ENCODE measurements around the gene HMOX1.
"Not testable (repeated sequence)": the region's sequence is repeated elsewhere in the genome, so short reads cannot be mapped to it uniquely, and the experiment has no call there.

Gene HMOX1

DNA sequence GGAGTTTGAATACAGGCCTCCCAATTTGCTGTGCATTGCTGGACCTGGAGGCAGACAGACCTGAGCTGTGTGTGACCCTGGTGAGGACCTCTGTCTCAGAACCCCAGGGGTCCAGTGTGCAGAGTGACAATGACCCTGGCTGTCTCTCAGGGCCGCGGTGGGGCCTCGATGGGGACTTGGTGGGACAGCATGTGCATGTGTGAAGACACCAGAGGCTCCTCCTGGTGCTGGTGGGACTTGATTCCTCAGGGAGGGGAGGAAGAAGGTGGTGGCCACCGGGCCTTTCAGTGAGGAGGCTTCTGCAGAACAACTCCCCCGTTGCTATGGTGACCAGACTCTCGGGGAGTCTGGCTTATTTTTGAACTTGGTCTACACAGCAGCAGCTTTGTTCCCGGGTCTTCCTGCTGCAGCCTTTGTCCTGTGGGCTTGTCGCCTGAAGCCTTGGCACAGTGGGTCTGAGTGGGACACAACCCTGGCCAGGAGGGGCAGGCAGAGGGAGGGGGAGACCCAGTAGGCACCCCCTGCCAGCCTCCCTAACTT, 54.4 kb downstream of the HMOX1 start:
- DNase-seq (ENCODE audit: low read depth) = no peak

DNA sequence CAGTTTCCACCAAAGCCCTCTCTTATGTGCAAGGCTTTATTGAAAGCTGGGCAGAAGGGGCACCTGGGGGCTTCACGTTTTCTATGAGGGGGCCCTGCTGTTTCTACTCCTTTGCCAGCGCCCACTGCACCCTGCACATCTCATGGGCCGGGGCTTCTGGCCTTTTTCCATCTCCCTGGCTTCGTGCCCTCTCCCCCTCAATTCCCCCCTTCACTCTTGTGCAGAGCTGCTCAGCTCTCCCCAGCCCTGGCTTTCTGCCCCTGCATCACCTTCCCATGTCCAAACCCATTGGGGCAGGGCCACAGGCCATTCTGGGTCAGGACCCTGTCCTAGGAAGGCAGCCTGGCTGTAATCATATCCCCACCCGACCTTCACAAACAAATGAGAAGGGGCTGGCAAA, 55.5 kb downstream of the HMOX1 start:
- no peak for DNase-seq (ENCODE audit: low read depth)

GRCh38 chr22:35437049-35437448, 56.2 kb downstream of the HMOX1 start:
- no peak for DNase-seq (ENCODE audit: low read depth)

DNA sequence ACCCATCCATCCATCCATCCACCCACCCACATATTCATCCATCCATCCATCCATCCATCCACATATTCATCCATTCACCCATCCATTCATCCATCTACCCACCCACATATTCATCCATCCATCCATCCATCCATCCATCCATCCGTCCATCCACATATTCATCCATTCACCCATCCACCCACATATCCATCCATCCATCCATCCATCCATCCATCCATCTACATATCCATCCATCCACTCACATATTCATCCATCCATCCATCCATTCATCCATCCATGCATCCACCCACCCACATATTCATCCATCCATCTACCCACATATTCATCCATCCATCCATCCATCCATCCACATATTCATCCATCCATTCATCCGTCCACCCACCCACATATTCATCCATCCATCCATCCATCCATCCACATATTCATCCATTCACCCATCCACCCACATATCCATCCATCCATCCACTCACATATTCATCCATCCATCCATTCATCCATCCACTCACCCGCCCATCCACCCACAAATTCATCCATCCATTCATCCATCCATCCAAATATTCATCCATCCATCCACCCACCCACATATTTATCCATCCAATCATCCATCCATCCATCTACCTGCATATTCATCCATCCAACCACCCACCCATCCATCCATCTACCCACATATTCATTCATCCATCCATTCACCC, 57.9 kb downstream of the HMOX1 start:
- not testable (repeated sequence) for DNase-seq (ENCODE audit: low read depth)

DNA sequence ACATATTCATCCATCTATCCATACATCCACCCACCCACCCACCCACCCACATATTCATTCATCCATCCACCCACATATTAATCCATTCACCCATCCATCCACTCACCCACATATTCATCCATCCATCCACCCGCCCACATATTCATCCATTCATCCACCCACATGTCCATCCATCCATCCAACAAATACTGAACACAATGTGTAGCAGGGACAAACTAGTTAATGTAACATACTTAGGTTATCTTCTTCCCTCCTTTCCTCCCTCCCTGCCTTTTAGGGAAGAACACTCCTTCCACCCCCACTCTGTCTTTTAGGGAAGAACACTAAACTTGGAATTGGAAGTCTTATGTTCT, 58.4 kb downstream of the HMOX1 start:
- DNase-seq (ENCODE audit: low read depth) = no peak

- no peak for DNase-seq (ENCODE audit: low read depth)
Measured at GRCh38 chr22:35440129-35440528, 59.2 kb downstream of the HMOX1 start.

GRCh38 chr22:35441489-35442100, 60.7 kb downstream of the HMOX1 start:
- no peak for DNase-seq (ENCODE audit: low read depth)

- DNase-seq (ENCODE audit: low read depth) = no peak
Measured at GRCh38 chr22:35442471-35442870, 61.6 kb downstream of the HMOX1 start.

- no peak for DNase-seq (ENCODE audit: low read depth)
Measured at GRCh38 chr22:35443338-35443737, 62.4 kb downstream of the HMOX1 start.
